AG10803 (cell line): ENCODE measurements around the gene SPSB4.

Experiments
- DNase-seq: peaks from one replicate; pipeline ENCODE4 v3.0.0; 2010; ENCODE audit warnings: low read depth
- H3K4me3 ChIP-seq: 2 replicates; pipeline ENCODE4 v1.5.1; 2011; ENCODE audit warnings: mild to moderate bottlenecking, low read length, control low read depth
- CTCF ChIP-seq: conservative IDR thresholded peaks from 2 replicates; pipeline ENCODE4 v1.5.1; 2011; ENCODE audit warnings: mild to moderate bottlenecking, low read length, control low read depth, inconsistent platforms

SPSB4 gene

GRCh38 chr3:141143517-141143916 lies 92.4 kb downstream of the SPSB4 start:
- TF ChIP-seq CTCF, result no peak
- DNase-seq, result no peak
- no peak overlapping the region for H3K4me3 ChIP-seq

- TF ChIP-seq CTCF, result no peak
- no peak for DNase-seq
- no peak overlapping the region for H3K4me3 ChIP-seq
Measured at GRCh38 chr3:141146979-141147470, 95.9 kb downstream of the SPSB4 start.

GRCh38 chr3:141147657-141148056 lies 96.5 kb downstream of the SPSB4 start:
- TF ChIP-seq CTCF, result no peak
- no peak overlapping the region for H3K4me3 ChIP-seq
- no peak for DNase-seq

- no peak for DNase-seq
- no peak overlapping the region for H3K4me3 ChIP-seq
- no peak for TF ChIP-seq CTCF
Measured at GRCh38 chr3:141148169-141148568, 97.0 kb downstream of the SPSB4 start.

- no peak for DNase-seq
- no peak for TF ChIP-seq CTCF
- H3K4me3 ChIP-seq, result no peak overlapping the region
Measured at GRCh38 chr3:141148770-141149169, 97.6 kb downstream of the SPSB4 start.

- H3K4me3 ChIP-seq, result no peak overlapping the region
- no peak for TF ChIP-seq CTCF
- DNase-seq, result no peak
Measured at GRCh38 chr3:141150081-141150830, 99.1 kb downstream of the SPSB4 start.

- DNase-seq, result no peak
- no peak overlapping the region for H3K4me3 ChIP-seq
- TF ChIP-seq CTCF, result no peak
Measured at GRCh38 chr3:141150931-141151330, 99.8 kb downstream of the SPSB4 start.
